Activated CD8-positive, alpha-beta memory T cell treated with anti-CD3 and anti-CD28 coated beads, Interleukin-2, amount 50 U/mL, for 24 hours (primary cell): ENCODE measurements around the gene WNT8B.

Experiments
- DNase-seq: peaks from one replicate; pipeline ENCODE4 v3.0.0-alpha.2; 2020; ENCODE audit errors: extremely low read depth

The WNT8B gene, protein sequence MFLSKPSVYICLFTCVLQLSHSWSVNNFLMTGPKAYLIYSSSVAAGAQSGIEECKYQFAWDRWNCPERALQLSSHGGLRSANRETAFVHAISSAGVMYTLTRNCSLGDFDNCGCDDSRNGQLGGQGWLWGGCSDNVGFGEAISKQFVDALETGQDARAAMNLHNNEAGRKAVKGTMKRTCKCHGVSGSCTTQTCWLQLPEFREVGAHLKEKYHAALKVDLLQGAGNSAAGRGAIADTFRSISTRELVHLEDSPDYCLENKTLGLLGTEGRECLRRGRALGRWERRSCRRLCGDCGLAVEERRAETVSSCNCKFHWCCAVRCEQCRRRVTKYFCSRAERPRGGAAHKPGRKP

GRCh38 chr10:100462709-100463108, at the start of gene WNT8B:
Gene WNT8B, plus strand, starts transcription at chr10:100463009. Its CDS starts 160 bp downstream, at chr10:100463169.
- no peak for DNase-seq

- no peak for DNase-seq
These were observed 49.6 kb upstream of the WNT8B start for GRCh38 chr10:100413173-100413572.

GRCh38 chr10:100419911-100420449, 42.8 kb upstream of the WNT8B start:
- DNase-seq: no peak

DNA sequence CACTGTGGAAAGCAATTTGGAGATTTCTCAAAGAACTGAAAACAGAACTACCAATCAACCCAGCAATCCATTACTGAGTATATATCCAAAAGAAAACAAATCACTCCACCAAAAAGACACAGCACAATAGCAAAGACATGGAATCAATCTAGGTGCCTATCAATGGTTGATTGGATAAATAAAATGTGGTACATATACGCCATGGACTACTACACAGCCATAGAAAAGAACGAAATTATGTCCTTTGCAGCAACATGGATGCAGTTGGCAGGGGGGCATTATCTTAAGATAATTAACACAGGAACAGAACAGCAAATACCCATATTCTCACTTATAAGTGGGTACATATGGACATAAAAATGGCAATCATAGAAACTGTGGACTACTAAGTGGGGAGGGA, 35.4 kb upstream of the WNT8B start:
- DNase-seq: no peak

- peak; percentile 96 for DNase-seq
These were observed 29.3 kb upstream of the WNT8B start for GRCh38 chr10:100433253-100434240.

- DNase-seq: no peak
These were observed 26.6 kb upstream of the WNT8B start for GRCh38 chr10:100436255-100436654.

DNA sequence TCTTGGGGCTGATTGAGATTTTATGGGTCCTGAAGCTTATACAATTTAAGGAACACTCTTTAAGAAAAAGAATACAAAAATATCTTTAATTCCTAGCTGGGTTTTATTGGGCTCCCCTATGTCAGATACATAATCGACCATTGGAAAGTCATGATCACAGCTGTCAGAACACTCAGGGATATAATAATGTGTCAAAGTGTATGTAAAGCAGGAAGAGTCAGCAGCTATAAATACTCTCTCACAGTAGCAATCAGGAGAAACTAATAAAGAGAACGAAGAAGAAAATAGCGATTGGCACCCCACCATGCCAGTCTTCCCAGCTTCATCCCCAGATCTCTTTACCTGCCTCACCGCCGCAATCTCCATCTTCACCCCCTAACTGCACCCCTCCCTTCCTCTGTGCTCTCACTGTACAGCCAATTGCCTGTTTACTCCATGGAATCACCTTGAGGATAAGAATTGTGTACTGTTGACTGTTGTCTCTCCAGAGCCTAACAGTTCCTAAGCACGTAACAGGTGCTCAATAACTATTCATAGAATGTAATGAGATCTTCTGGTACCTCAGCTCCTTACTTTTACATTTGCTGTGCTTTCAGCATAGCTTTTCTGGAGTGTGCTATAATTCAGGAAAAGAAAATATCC, 24.0 kb upstream of the WNT8B start:
- no peak for DNase-seq

GRCh38 chr10:100442548-100442947, 20.3 kb upstream of the WNT8B start:
- no peak for DNase-seq

DNA sequence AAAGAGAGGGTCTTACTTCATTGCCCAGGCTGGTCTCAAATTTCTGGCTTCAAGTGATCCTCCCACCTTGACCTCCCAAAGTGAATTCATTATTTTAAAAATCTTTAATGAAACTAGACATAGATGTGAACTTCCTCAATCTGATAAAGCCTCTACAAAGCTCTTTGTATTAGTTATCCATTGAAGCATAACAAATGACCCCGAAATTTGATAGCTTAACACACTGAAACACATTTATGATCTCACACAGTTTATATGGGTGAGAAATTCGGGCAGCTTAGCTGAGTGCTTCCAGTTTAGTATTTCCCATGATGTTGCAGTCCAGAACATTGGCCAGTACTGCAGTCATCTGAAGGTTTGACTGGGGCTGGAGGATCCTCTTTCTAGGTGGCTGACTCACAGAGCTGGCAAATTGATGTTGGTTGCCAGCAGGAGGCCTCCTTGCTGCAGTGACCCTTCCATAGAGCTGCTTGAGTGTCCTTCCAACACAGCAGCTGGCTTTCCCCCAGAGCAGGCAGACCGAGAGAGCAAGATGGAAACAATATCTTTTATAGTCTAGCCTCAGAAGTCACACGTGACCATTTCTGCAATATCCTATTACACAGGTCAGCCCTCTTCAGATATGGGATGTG, 16.6 kb upstream of the WNT8B start:
- no peak for DNase-seq

GRCh38 chr10:100447663-100448062, 15.1 kb upstream of the WNT8B start:
- no peak for DNase-seq

DNA sequence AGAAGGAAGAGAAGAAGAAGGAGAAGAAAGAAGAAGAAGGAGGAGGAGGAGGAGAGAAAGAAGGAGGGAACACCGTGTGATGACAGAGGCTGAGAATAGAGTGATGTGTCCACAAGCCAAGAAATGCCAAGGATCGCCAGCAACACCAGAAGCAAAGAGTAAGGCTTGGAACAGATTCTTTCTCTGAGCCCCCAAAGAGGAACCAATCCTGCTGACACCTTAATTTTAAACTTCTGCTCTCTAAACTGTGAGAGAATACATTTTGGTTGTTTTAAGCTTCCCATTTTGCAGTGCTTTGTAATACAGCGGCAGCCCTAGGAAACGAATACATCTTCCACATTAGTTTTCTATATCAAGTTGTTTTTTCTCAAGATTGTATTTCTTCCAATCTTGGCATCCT, 13.9 kb upstream of the WNT8B start:
- DNase-seq: no peak

DNA sequence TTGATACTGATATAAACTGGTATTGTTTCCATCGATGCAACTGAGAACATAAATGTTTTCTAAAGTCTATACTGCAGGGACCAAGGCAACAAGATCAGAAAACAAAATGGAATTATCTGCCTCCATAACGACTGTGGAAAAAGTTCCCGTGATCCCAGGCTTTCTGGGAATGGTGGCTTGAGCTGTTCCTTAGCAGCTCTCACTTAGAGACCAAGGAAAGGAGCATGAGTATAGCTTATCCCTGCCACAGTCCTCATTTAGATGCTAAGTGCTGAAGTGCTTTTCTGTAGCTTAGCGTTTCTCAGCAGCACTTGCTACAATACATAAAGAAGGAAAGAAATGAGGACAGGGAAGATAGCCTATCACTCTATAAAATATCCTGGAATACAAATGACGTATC, 5.5 kb downstream of the WNT8B start:
- no peak for DNase-seq

- no peak for DNase-seq
These were observed 6.2 kb downstream of the WNT8B start for GRCh38 chr10:100468978-100469377.

GRCh38 chr10:100469756-100470155, 6.9 kb downstream of the WNT8B start:
- DNase-seq: no peak

DNA sequence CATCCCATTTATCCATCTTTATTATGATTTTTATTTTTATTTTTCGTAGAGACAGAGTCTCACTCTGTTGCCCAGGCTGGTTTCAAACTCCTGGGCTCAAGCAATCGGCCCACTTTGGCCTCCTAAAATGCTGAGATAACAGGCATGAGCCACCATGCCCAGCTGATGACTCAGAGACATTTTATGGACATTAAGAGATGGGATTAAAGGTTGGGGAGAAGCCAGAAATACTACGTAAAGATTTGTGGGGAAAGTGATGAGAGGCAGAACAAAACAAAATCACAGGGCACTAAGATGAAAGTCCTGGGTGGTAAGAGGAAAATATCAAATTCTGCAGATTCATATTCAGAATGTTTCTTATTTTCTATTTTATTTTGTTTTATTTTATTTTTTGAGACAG, 7.6 kb downstream of the WNT8B start:
- no peak for DNase-seq

- no peak for DNase-seq
These were observed 15.2 kb downstream of the WNT8B start for GRCh38 chr10:100477970-100478369.

DNA sequence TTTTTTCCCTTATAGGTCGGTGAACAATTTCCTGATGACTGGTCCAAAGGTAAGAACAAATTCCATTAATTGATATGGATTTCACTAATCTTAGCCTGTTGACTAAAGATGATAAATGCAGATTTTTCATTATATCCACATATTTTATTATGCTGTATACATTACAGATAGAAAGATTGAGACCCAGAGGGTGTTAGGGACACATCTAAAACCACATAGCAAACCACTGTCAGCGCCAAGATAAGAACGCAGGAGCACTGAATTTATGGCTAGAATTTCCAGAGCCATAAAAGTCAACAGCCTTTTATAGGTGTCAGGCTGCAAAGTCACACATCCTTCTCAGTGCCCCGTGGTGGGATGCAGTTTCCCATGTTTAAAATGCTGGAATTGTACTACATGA, 16.2 kb downstream of the WNT8B start:
- DNase-seq: no peak

- DNase-seq: no peak
These were observed 17.2 kb downstream of the WNT8B start for GRCh38 chr10:100480002-100480401.

GRCh38 chr10:100481462-100482081, 18.8 kb downstream of the WNT8B start:
- DNase-seq: peak; percentile 76

GRCh38 chr10:100482181-100482833, 19.5 kb downstream of the WNT8B start:
- no peak for DNase-seq

GRCh38 chr10:100482834-100483185, 20.0 kb downstream of the WNT8B start:
- no peak for DNase-seq
